IMR-90 (cell line): ENCODE data around the gene EML4. TPM values are rescaled to one million over a fixed set of nuclear protein-coding genes. Genes with fewer than 3 reads are reported as not detected.

Source experiments
- ATAC-seq: fragments of 200-7000 bp; cut with Tn5 transposase; 2 replicates; pipeline ENCODE4 v1.9.1; 2020; ENCODE audit warnings: low read depth, mild to moderate bottlenecking, moderate library complexity
- BruUV-seq: library from RNA; stranded (reverse); fragments of 400-500 nt; replicated peaks from 2 replicates; lab custom pipeline; 2021; lab: Mats Ljungman, UMichigan
- CTCF ChIA-PET: fragments of 300-600 bp; formaldehyde crosslinking; extraction: SDS; loops from one replicate; lab custom pipeline; 2021; ENCODE audit warnings: antibody characterized with exemption; lab: Yijun Ruan, JAX
- POLR2A ChIA-PET: fragments of 300-600 bp; sonication (Branson Sonifier 250); formaldehyde crosslinking; loops from one replicate; lab custom pipeline; 2022; ENCODE audit warnings: antibody characterized with exemption; ENCODE audit not compliant: unreplicated experiment; lab: Charles Lee
- DNase-seq: peaks from one replicate; pipeline ENCODE4 v3.0.0; 2013
- H2AFZ ChIP-seq: replicated peaks from 2 replicates; pipeline ENCODE3; 2013; ENCODE audit warnings: low read length, mild to moderate bottlenecking; ENCODE audit not compliant: poor library complexity
- H2AK5ac ChIP-seq: 2 replicates; pipeline ENCODE4 v1.6.1; 2013; ENCODE audit warnings: low read depth, low read length, inconsistent platforms
- H2AK9ac ChIP-seq: replicated peaks from 2 replicates; pipeline ENCODE3; 2013; ENCODE audit warnings: mild to moderate bottlenecking, low read depth, low read length, moderate library complexity; ENCODE audit not compliant: poor library complexity
- H2BK120ac ChIP-seq: 2 replicates; pipeline ENCODE4 v1.6.1; 2013; ENCODE audit warnings: low read depth, low read length, inconsistent platforms
- H2BK15ac ChIP-seq: 3 replicates; pipeline ENCODE4 v1.6.1; 2013; ENCODE audit warnings: low read depth, low read length, inconsistent platforms
- H2BK20ac ChIP-seq: 2 replicates; pipeline ENCODE4 v1.6.1; 2013; ENCODE audit warnings: low read depth, mild to moderate bottlenecking, inconsistent platforms, low read length, moderate library complexity
- H2BK5ac ChIP-seq: 2 replicates; pipeline ENCODE4 v1.6.1; 2013; ENCODE audit warnings: mild to moderate bottlenecking, low read depth, low read length, inconsistent platforms; ENCODE audit not compliant: poor library complexity, severe bottlenecking
- H3K14ac ChIP-seq: replicated peaks from 2 replicates; pipeline ENCODE4 v1.6.1; 2013; ENCODE audit warnings: low read depth, low read length, inconsistent platforms
- H3K18ac ChIP-seq: 2 replicates; pipeline ENCODE4 v1.6.1; 2013; ENCODE audit warnings: low read depth, low read length, control low read depth
- H3K23ac ChIP-seq: 2 replicates; pipeline ENCODE4 v1.6.1; 2013; ENCODE audit warnings: low read depth, low read length, inconsistent platforms
- H3K27ac ChIP-seq: 2 replicates; pipeline ENCODE4 v1.5.1; 2013; ENCODE audit warnings: mild to moderate bottlenecking, control low read depth, low read length; ENCODE audit not compliant: insufficient read depth
- H3K27me3 ChIP-seq: 2 replicates; pipeline ENCODE4 v1.6.1; 2013; ENCODE audit warnings: low read length; ENCODE audit not compliant: control insufficient read depth, insufficient read depth
- H3K36me3 ChIP-seq: 2 replicates; pipeline ENCODE4 v1.6.1; 2013; ENCODE audit warnings: low read length, mixed read lengths; ENCODE audit not compliant: control insufficient read depth, insufficient read depth
- H3K4ac ChIP-seq: 2 replicates; pipeline ENCODE4 v1.6.1; 2013; ENCODE audit warnings: low read depth, low read length, inconsistent platforms
- H3K4me1 ChIP-seq: 2 replicates; pipeline ENCODE4 v1.6.1; 2013; ENCODE audit warnings: low read length, mixed read lengths; ENCODE audit not compliant: control insufficient read depth, insufficient read depth
- H3K4me2 ChIP-seq: 2 replicates; pipeline ENCODE4 v1.6.1; 2013; ENCODE audit warnings: low read depth, mild to moderate bottlenecking, control low read depth, low read length, moderate library complexity
- H3K4me3 ChIP-seq: 2 replicates; pipeline ENCODE4 v1.5.1; 2013; ENCODE audit warnings: low read depth, mild to moderate bottlenecking, control low read depth, low read length, moderate library complexity; ENCODE audit not compliant: insufficient read depth
- H3K56ac ChIP-seq: 2 replicates; pipeline ENCODE4 v1.6.1; 2013; ENCODE audit warnings: low read length, inconsistent platforms; ENCODE audit not compliant: insufficient read depth; ENCODE audit errors: extremely low read depth
- H3K79me1 ChIP-seq, 2 experiments: 2 replicates each; pipeline ENCODE4 v1.6.1; 2013; ENCODE audit warnings: low read length in 2 of 2, inconsistent platforms in 1 of 2, low read depth in 1 of 2
- H3K9ac ChIP-seq: 2 replicates; pipeline ENCODE4 v1.6.1; 2013; ENCODE audit warnings: low read depth, low read length, control low read depth
- H3K9me1 ChIP-seq: 2 replicates; pipeline ENCODE4 v1.6.1; 2013; ENCODE audit warnings: low read length, inconsistent platforms; ENCODE audit not compliant: insufficient read depth
- H3K9me3 ChIP-seq: 2 replicates; pipeline ENCODE4 v1.6.1; 2013; ENCODE audit warnings: low read length; ENCODE audit not compliant: control insufficient read depth, insufficient read depth
- H4K20me1 ChIP-seq: 2 replicates; pipeline ENCODE4 v1.6.1; 2013; ENCODE audit warnings: low read length, inconsistent platforms; ENCODE audit not compliant: insufficient read depth
- H4K5ac ChIP-seq: 2 replicates; pipeline ENCODE4 v1.6.1; 2013; ENCODE audit warnings: mild to moderate bottlenecking, low read depth, low read length, control low read depth
- H4K8ac ChIP-seq, 2 experiments: 2 replicates each; pipeline ENCODE4 v1.6.1; 2013; ENCODE audit warnings: low read depth in 2 of 2, low read length in 2 of 2, control low read depth in 1 of 2, inconsistent platforms in 1 of 2
- H4K91ac ChIP-seq: 2 replicates; pipeline ENCODE4 v1.6.1; 2013; ENCODE audit warnings: low read depth, low read length, inconsistent platforms; ENCODE audit not compliant: insufficient read depth
- BHLHE40 ChIP-seq: fragments of 150-350 bp; IDR thresholded peaks from 2 replicates; pipeline ENCODE4 v1.6.1; 2016; ENCODE audit warnings: mild to moderate bottlenecking, low read depth, low read length
- CHD1 ChIP-seq: IDR thresholded peaks from 2 replicates; pipeline ENCODE4 v1.6.1; 2012; ENCODE audit warnings: low read depth, low read length, improper control_type of control experiment
- FOS ChIP-seq: fragments of 150-350 bp; IDR thresholded peaks from 2 replicates; pipeline ENCODE4 v1.6.1; 2016; ENCODE audit warnings: low read depth, low read length
- MAZ ChIP-seq: IDR thresholded peaks from 2 replicates; pipeline ENCODE4 v1.6.1; 2012; ENCODE audit warnings: low read depth, mild to moderate bottlenecking, low read length, improper control_type of control experiment, moderate library complexity, borderline replicate concordance
- MXI1 ChIP-seq: IDR thresholded peaks from 2 replicates; pipeline ENCODE4 v1.6.1; 2012; ENCODE audit warnings: low read depth, mild to moderate bottlenecking, low read length, moderate library complexity, borderline replicate concordance
- POLR2A ChIP-seq: IDR thresholded peaks from 2 replicates; pipeline ENCODE4 v1.6.1; 2012; ENCODE audit warnings: mild to moderate bottlenecking, low read depth, low read length
- RAD21 ChIP-seq: IDR thresholded peaks from 2 replicates; pipeline ENCODE4 v1.6.1; 2012; ENCODE audit warnings: low read length, improper control_type of control experiment
- WGBS, 2 experiments: methylation state at CpG; one replicate each; pipeline versions ENCODE4 v1.1.5 to v1.1.7; 2013; ENCODE audit warnings: missing lambda C conversion rate in 2 of 2; ENCODE audit not compliant: insufficient read length in 1 of 2; ENCODE audit errors: extremely low coverage in 2 of 2; 5-methylcytosine and 5-hydroxymethylcytosine counted together
- dilution Hi-C: fragments of 300-500 bp; cut with HindIII; formaldehyde crosslinking; loops from one replicate; pipeline ENCODE4 v1.14.3; 2018; ENCODE audit warnings: low sequenced_read_pairs; ENCODE audit not compliant: unreplicated experiment
- in situ Hi-C: fragments of 300-500 bp; cut with MboI; formaldehyde crosslinking; loops from 3 replicates; pipeline ENCODE4 v1.14.3; 2019; ENCODE audit warnings: low sequenced_read_pairs, inconsistent platforms, mixed read lengths
- intact Hi-C: fragments of 100-400 bp; cut with micrococcal nuclease; formaldehyde crosslinking; loops from 2 replicates; pipeline ENCODE4 v1.10.0; 2022
- polyA plus RNA-seq, 3 experiments: library from polyadenylated mRNA; depleted of rRNA; stranded (reverse); fragments of >200 nt; gene quantifications; 2 replicates each; pipeline ENCODE4 v1.2.3, GENCODE V29; 2012; ENCODE audit warnings: low replicate concordance in 1 of 3
- total RNA-seq: library from RNA; depleted of rRNA; stranded (reverse); fragments of >200 nt; gene quantifications from 2 replicates; pipeline ENCODE4 v1.2.3, GENCODE V29; 2012
- TF ChIP-seq, protein P1 (sequence below): fragments of 150-350 bp; IDR thresholded peaks from 2 replicates; pipeline ENCODE4 v1.6.1; 2017; ENCODE audit warnings: mild to moderate bottlenecking, antibody characterized with exemption, low read length, low read depth

EML4 gene
- total and polyA plus RNA-seq, 2 of the 4 experiments (the other 2 are of a cell fraction): 29.7 to 73.7 TPM

DNA sequence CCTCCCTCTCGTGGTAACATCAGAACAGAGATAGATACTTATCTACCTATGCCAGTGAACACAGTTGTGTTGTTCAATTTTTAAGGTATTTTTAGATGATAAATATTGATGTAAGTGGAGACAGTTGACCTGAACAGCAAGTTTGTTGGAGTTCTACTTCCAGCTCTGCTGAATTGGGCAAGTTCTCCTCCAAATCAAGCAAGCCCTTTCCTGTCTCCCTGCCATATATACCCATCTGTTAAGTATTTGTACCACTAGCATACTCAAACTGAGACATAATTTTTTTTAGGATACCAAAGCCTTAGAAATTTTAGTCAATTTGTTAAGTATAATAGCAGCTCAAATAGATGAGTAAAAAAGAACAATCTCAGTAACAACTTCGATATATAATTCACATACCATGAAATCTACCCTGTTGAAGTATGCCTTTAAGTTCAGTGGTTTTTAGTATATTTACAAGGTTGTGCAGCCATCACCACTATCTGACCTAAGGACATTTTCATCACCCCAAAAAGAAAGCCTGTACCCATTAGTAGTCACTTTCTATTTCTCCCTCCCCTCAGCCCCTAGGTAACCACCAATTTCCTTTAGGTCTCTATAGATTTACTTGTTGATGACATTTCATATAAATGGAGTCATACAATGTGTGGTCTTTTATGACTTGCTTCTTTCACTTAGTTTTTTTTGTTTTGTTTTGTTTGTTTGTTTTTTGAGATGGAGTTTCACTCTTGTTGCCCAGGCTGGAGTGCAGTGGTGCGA, 130.0 kb downstream of the EML4 start:
- no peak overlapping the region for H3K9ac ChIP-seq

More for the DNA sequence above, 130.0 kb downstream of the EML4 start:
- DNase-seq (no peak), ATAC-seq (no peak)
- no TSS peak for BruUV-seq
- Histone ChIP-seq H3K4me2 (no peak overlapping the region), H3K23ac (no peak overlapping the region), H4K8ac (no peak overlapping the region), H3K36me3 (peaks cover 23% of the 10 kb centered on the region), H2BK15ac (no peak overlapping the region), H4K5ac (no peak overlapping the region), H2AK5ac (no peak overlapping the region), H3K18ac (no peak overlapping the region), H3K27me3 (no peaks in the 10 kb centered on the region), H4K91ac (no peak overlapping the region), H3K79me1 (no peaks in the 10 kb centered on the region; a peak in 1 of 4 replicates), H4K20me1 (no peaks in the 10 kb centered on the region), H3K56ac (no peak overlapping the region), H3K14ac (no peak overlapping the region), H2AK9ac (no peak overlapping the region), H2BK20ac (no peak overlapping the region), H3K27ac (no peak overlapping the region), H3K9me3 (no peaks in the 10 kb centered on the region), H2BK5ac (no peak overlapping the region), H3K4me1 (no peaks in the 10 kb centered on the region), H3K4ac (no peak overlapping the region), H3K9me1 (no peaks in the 10 kb centered on the region), H2AFZ (no peak overlapping the region), H3K4me3 (no peak overlapping the region), H2BK120ac (no peak overlapping the region)
- dilution Hi-C loops (no loop called here), in situ Hi-C loops (no loop called here), intact Hi-C loops (loop anchor here (10.0 kb wide), 1 partner anchor 204 kb away; no protein-coding TSS in a partner anchor)
- POLR2A ChIA-PET: no interaction called here
- CTCF ChIA-PET: no interaction called here
- TF ChIP-seq MAZ (no peak), CHD1 (no peak), RAD21 (no peak), BHLHE40 (no peak), POLR2A (no peak), FOS (no peak), MXI1 (no peak)
- TF ChIP-seq, protein P1, sequence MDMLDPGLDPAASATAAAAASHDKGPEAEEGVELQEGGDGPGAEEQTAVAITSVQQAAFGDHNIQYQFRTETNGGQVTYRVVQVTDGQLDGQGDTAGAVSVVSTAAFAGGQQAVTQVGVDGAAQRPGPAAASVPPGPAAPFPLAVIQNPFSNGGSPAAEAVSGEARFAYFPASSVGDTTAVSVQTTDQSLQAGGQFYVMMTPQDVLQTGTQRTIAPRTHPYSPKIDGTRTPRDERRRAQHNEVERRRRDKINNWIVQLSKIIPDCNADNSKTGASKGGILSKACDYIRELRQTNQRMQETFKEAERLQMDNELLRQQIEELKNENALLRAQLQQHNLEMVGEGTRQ: no peak
- 100% methylated on average over 1 of the region's 3 CpGs; no CpG with 5 or more reads in 1 of the 2 experiments for WGBS, 2 experiments
